KMS-11 (cell line): ENCODE results near the gene CSMD2.

Experiments
- H2AFZ ChIP-seq: fragments of 200-600 bp; sonication (generic); 2 replicates; pipeline ENCODE4 v1.6.1; 2016; ENCODE audit warnings: antibody characterized with exemption, mixed run types, low read depth
- H3K27ac ChIP-seq: fragments of 200-600 bp; sonication (generic); 2 replicates; pipeline ENCODE4 v1.6.1; 2016; ENCODE audit warnings: mild to moderate bottlenecking, mixed run types
- H3K27me3 ChIP-seq: fragments of 200-600 bp; sonication (generic); 2 replicates; pipeline ENCODE4 v1.6.1; 2017; ENCODE audit warnings: mild to moderate bottlenecking, low read depth, mixed run types, moderate library complexity; ENCODE audit not compliant: insufficient read depth
- H3K36me3 ChIP-seq: fragments of 200-600 bp; sonication (generic); 2 replicates; pipeline ENCODE4 v1.6.1; 2017; ENCODE audit warnings: mild to moderate bottlenecking, mixed run types; ENCODE audit not compliant: insufficient read depth
- H3K4me1 ChIP-seq: fragments of 200-600 bp; sonication (generic); 2 replicates; pipeline ENCODE4 v1.6.1; 2016; ENCODE audit warnings: mild to moderate bottlenecking, low read depth, mixed run types; ENCODE audit not compliant: poor library complexity, severe bottlenecking
- H3K4me2 ChIP-seq: fragments of 200-600 bp; sonication (generic); 2 replicates; pipeline ENCODE4 v1.7.0; 2016; ENCODE audit warnings: mild to moderate bottlenecking, mixed run types
- H3K4me3 ChIP-seq: fragments of 200-600 bp; sonication (generic); IDR thresholded peaks from 2 replicates; pipeline ENCODE4 v1.6.1; 2017; ENCODE audit warnings: low read depth, low read length, mixed read lengths; ENCODE audit not compliant: insufficient read depth
- H3K79me2 ChIP-seq: fragments of 200-600 bp; sonication (generic); 2 replicates; pipeline ENCODE4 v1.6.1; 2016; ENCODE audit warnings: low read depth, mixed run types; ENCODE audit not compliant: insufficient read depth
- H3K9ac ChIP-seq: fragments of 200-600 bp; sonication (generic); 2 replicates; pipeline ENCODE4 v1.6.1; 2016; ENCODE audit warnings: mild to moderate bottlenecking, mixed run types
- H4K20me1 ChIP-seq: fragments of 200-600 bp; sonication (generic); 2 replicates; pipeline ENCODE4 v1.6.1; 2016; ENCODE audit warnings: mild to moderate bottlenecking, mixed run types; ENCODE audit not compliant: insufficient read depth
- CTCF ChIP-seq: fragments of 200-600 bp; sonication (generic); conservative IDR thresholded peaks from 2 replicates; pipeline ENCODE4 v1.6.1; 2017; ENCODE audit warnings: low read depth, mild to moderate bottlenecking, antibody characterized with exemption, low read length, moderate library complexity, mixed read lengths

CSMD2 gene

GRCh38 chr1:33822396-33822795, 342.6 kb downstream of the CSMD2 start:
- Histone ChIP-seq H4K20me1 (no peaks in the 10 kb centered on the region), H3K79me2 (no peaks in the 10 kb centered on the region), H3K36me3 (no peaks in the 10 kb centered on the region), H3K4me1 (no peaks in the 10 kb centered on the region), H2AFZ (no peak overlapping the region), H3K9ac (no peak overlapping the region), H3K27ac (no peak overlapping the region), H3K27me3 (no peaks in the 10 kb centered on the region; the same call in 1 of the 2 replicates), H3K4me3 (no peak overlapping the region), H3K4me2 (no peak overlapping the region)
- TF ChIP-seq CTCF, result no peak

- TF ChIP-seq CTCF, result no peak
Measured at GRCh38 chr1:33821291-33821690, 343.7 kb downstream of the CSMD2 start.

GRCh38 chr1:33820804-33821203, 344.2 kb downstream of the CSMD2 start:
- no peak overlapping the region for H3K9ac ChIP-seq
- no peak overlapping the region for H2AFZ ChIP-seq
- no peaks in the 10 kb centered on the region for H3K79me2 ChIP-seq
- no peaks in the 10 kb centered on the region for H4K20me1 ChIP-seq
- TF ChIP-seq CTCF, result no peak
- H3K27ac ChIP-seq, result no peak overlapping the region
- H3K4me2 ChIP-seq, result no peak overlapping the region
- no peaks in the 10 kb centered on the region for H3K4me1 ChIP-seq
- H3K27me3 ChIP-seq, result no peaks in the 10 kb centered on the region; the same call in 1 of the 2 replicates
- H3K4me3 ChIP-seq, result no peak overlapping the region
- no peaks in the 10 kb centered on the region for H3K36me3 ChIP-seq

More at GRCh38 chr1:33821291-33821690, 343.7 kb downstream of the CSMD2 start:
- no peaks in the 10 kb centered on the region for H4K20me1 ChIP-seq
- H3K27ac ChIP-seq, result no peak overlapping the region
- no peaks in the 10 kb centered on the region for H3K36me3 ChIP-seq
- no peaks in the 10 kb centered on the region for H3K4me1 ChIP-seq
- H2AFZ ChIP-seq, result no peak overlapping the region
- no peak overlapping the region for H3K4me3 ChIP-seq
- no peaks in the 10 kb centered on the region; the same call in 1 of the 2 replicates for H3K27me3 ChIP-seq
- no peaks in the 10 kb centered on the region for H3K79me2 ChIP-seq
- no peak overlapping the region for H3K4me2 ChIP-seq
- H3K9ac ChIP-seq, result no peak overlapping the region

GRCh38 chr1:33819913-33820311, 345.1 kb downstream of the CSMD2 start:
- H3K4me1 ChIP-seq, result no peaks in the 10 kb centered on the region
- no peak overlapping the region for H3K4me3 ChIP-seq
- TF ChIP-seq CTCF, result no peak
- H4K20me1 ChIP-seq, result no peaks in the 10 kb centered on the region
- H3K4me2 ChIP-seq, result no peak overlapping the region
- no peaks in the 10 kb centered on the region for H3K36me3 ChIP-seq
- no peak overlapping the region for H2AFZ ChIP-seq
- no peak overlapping the region for H3K9ac ChIP-seq
- no peak overlapping the region for H3K27ac ChIP-seq
- no peaks in the 10 kb centered on the region for H3K79me2 ChIP-seq
- H3K27me3 ChIP-seq, result no peaks in the 10 kb centered on the region; the same call in 1 of the 2 replicates
